ENCODE results near the gene ZNF107.
A peak's percentile ranks its signal among the peaks of the same experiment; 100 is the strongest.

The ZNF107 gene

GRCh38 chr7:64665980-64666662 is at the start of gene ZNF107:
Gene ZNF107 (plus strand): TSS chr7:64666133. CDS start chr7:64666283, 150 bp downstream.
- DNase-seq: peak; percentile 83 to 89

- DNase-seq: peak; percentile 34 to 79
These were observed 47.0 kb upstream of the ZNF107 start for GRCh38 chr7:64618785-64619456.

GRCh38 chr7:64619705-64620104 is 46.2 kb upstream of the ZNF107 start:
- no peak for DNase-seq

- DNase-seq: no peak
These were observed 44.3 kb upstream of the ZNF107 start for GRCh38 chr7:64621656-64622055.

- peak; percentile 3 to 60 for DNase-seq
These were observed 40.5 kb upstream of the ZNF107 start for GRCh38 chr7:64625114-64626082.

GRCh38 chr7:64626083-64626469 is 39.9 kb upstream of the ZNF107 start:
- no peak for DNase-seq

GRCh38 chr7:64626557-64626956 is 39.4 kb upstream of the ZNF107 start:
- DNase-seq: no peak

- no peak for DNase-seq
These were observed 37.7 kb upstream of the ZNF107 start for GRCh38 chr7:64628192-64628591.

- no peak for DNase-seq
These were observed 37.2 kb upstream of the ZNF107 start for GRCh38 chr7:64628721-64629120.

- DNase-seq: peak in 1 of 2 donors; percentile 2
These were observed 35.4 kb upstream of the ZNF107 start for GRCh38 chr7:64630496-64630895.

GRCh38 chr7:64632029-64632428 is 33.9 kb upstream of the ZNF107 start:
- DNase-seq: no peak

GRCh38 chr7:64633401-64633800 is 32.5 kb upstream of the ZNF107 start:
- DNase-seq: no peak

GRCh38 chr7:64634406-64635062 is 31.4 kb upstream of the ZNF107 start:
- DNase-seq: no peak

- no peak for DNase-seq
These were observed 29.5 kb upstream of the ZNF107 start for GRCh38 chr7:64636386-64636785.

- no peak for DNase-seq
These were observed 28.1 kb upstream of the ZNF107 start for GRCh38 chr7:64637521-64638445.

GRCh38 chr7:64638822-64639221 is 27.1 kb upstream of the ZNF107 start:
- DNase-seq: no peak

- no peak for DNase-seq
These were observed 26.5 kb upstream of the ZNF107 start for GRCh38 chr7:64639267-64640001.

- DNase-seq: no peak
These were observed 25.4 kb upstream of the ZNF107 start for GRCh38 chr7:64640504-64640903.

- DNase-seq: no peak
These were observed 23.9 kb upstream of the ZNF107 start for GRCh38 chr7:64642046-64642445.

GRCh38 chr7:64642875-64643274 is 23.1 kb upstream of the ZNF107 start:
- DNase-seq: no peak

- no peak for DNase-seq
These were observed 22.4 kb upstream of the ZNF107 start for GRCh38 chr7:64643566-64643965.
